GM19463 (cell line): ENCODE results near the gene CABP4.

Source experiments
- ATAC-seq: cut with Tn5 transposase; IDR thresholded peaks from one replicate; pipeline ENCODE4 v1.9.1; 2021; ENCODE audit warnings: mild to moderate bottlenecking, moderate library complexity; ENCODE audit not compliant: unreplicated experiment

The CABP4 gene

DNA sequence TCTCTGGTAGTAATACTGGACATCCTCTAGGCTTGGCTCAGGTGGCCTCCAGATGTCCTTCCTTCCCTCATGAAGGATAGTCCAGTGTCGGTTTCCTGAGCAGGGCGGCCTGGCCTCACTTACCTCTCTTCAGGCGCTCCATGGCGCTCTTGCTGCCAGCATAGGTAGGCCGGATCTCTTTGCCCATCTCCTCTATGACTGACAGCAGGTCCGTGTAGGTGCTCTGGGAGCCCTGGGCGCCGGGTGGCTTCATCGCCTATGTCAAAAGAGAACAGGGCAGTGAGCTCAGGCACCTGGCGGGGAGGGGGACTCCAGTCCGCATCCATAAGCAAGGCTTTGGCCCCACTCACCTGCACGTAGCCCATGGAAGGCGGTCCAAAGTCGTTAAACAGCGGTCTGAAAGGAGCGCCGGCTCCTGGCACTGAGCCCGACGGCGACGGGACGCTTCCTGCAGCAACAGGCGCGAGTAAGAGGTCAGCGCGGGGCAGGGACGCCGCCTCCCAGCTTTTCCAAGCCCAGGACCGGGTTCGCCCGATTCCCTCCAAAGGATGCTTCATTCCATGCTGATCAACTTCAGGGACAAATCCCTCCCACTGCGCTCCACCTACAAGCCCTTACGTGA lies 52.2 kb downstream of the CABP4 start:
- ATAC-seq = no peak

DNA sequence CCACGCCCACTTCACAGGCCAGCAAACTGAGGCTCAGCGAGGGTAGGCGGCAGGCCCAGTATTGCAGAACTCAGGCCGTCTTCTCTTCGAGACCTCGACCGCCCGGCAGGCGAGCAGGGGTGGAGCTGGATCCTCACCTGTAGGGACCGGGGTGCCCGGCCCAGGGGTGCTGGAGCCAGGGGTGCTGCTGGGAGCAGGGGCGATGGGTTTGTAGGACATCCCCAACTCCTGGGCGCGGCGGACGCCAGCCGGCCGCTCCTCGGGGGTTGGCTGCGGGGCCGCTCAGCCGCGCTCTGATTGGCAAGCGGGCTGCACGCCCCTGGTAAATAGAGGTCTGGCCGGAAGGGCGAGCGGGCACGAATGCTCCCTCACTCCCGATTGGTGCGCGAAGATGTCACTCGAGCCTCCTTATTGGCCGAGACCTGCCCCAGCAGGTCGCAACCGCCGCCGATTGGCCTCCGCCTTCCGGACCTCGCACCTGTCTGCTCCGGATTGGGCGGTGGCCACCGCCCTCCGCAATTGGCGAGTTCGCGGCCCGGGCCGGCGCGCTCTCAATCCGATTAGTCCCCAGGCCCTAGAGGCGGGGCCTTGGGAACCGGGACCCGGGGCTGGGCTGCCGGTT lies 52.8 kb downstream of the CABP4 start, which contains the start of gene CDK2AP2:
Gene CDK2AP2, minus strand, starts transcription at position 299 of the 622 bp plus-strand sequence. Its CDS starts 80 bp downstream, at position 219.
- ATAC-seq = peak; percentile 73

DNA sequence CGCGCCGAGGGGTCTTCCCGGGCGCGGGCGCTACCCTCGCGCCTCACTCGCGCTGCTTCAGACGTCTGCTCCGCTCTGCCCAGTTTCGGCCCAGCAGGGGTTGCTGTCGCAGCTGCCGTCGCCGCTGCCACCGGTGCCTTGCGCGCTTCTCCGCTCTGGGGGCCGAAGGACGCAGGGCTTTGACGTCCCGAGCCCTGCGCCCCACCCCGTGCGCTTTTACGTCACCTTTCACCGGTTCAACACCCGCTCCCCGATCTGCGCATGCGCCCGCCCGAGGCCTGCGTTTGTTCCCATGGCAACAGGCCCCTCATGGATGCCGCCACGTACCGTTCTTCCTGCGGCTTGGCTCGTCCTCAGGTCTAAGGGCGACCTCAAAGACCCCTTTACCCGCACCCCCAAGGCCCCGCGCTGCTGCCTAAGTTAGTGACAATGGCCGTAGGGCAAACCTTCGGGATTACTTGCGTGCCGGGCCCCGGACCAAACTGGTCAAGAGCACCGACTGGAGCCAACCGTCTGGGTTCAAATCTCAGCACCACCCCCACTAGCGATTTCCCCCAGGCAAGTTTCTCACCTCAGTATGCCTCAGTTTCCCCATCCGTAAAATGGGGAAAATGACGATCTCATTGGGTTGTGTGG lies 53.5 kb downstream of the CABP4 start:
- peak; percentile 36 for ATAC-seq

DNA sequence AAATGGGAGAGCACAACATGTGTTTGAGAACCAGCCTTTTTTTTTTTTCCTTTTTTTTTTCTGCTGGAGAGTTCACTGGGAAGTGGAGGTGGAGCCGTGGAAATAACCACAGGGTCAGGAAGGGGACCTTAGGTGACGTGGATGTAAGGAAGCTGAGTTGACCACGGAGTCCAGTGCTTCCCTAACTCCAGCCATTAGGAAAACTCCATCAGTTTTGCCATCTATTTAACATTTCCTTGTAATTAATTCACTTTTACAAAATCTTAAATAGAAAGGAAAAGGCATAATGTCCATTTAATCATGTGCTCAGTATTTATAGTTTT lies 54.8 kb downstream of the CABP4 start:
- no peak for ATAC-seq
